HEK293 (cell line): ENCODE data around the gene GEN1.
A peak's percentile ranks its signal among the peaks of the same experiment; 100 is the strongest.

ENCODE experiments used
- GLIS2 ChIP-seq: fragments of 450-650 bp; formaldehyde crosslinking; IDR thresholded peaks from 2 replicates; pipeline ENCODE4 v1.5.1; 2016; ENCODE audit warnings: missing biosample characterization, missing genetic modification characterization
- KLF17 ChIP-seq: fragments of 450-650 bp; formaldehyde crosslinking; IDR thresholded peaks from 2 replicates; pipeline ENCODE4 v1.5.1; 2016; ENCODE audit warnings: missing biosample characterization, missing genetic modification characterization
- KLF7 ChIP-seq: fragments of 450-650 bp; formaldehyde crosslinking; IDR thresholded peaks from 2 replicates; pipeline ENCODE4 v1.5.1; 2016; ENCODE audit warnings: missing biosample characterization, missing genetic modification characterization, borderline replicate concordance
- KLF9 ChIP-seq: fragments of 450-650 bp; formaldehyde crosslinking; IDR thresholded peaks from 2 replicates; pipeline ENCODE4 v1.5.1; 2016; ENCODE audit warnings: missing biosample characterization, missing genetic modification characterization, low read depth
- OSR2 ChIP-seq: fragments of 450-650 bp; formaldehyde crosslinking; IDR thresholded peaks from 2 replicates; pipeline ENCODE4 v1.5.1; 2016; ENCODE audit warnings: missing biosample characterization, missing genetic modification characterization
- PATZ1 ChIP-seq: fragments of 450-650 bp; formaldehyde crosslinking; IDR thresholded peaks from 2 replicates; pipeline ENCODE4 v1.5.1; 2016; ENCODE audit warnings: missing biosample characterization, missing genetic modification characterization
- SP3 ChIP-seq: fragments of 450-650 bp; formaldehyde crosslinking; IDR thresholded peaks from 2 replicates; pipeline ENCODE4 v1.5.1; 2016; ENCODE audit warnings: missing biosample characterization, missing genetic modification characterization
- ZBTB48 ChIP-seq: fragments of 450-650 bp; formaldehyde crosslinking; IDR thresholded peaks from 2 replicates; pipeline ENCODE4 v1.5.1; 2016; ENCODE audit warnings: missing biosample characterization, missing genetic modification characterization
- ZFP41 ChIP-seq: fragments of 450-650 bp; formaldehyde crosslinking; IDR thresholded peaks from 2 replicates; pipeline ENCODE4 v1.5.1; 2016; ENCODE audit warnings: missing biosample characterization, missing genetic modification characterization, borderline replicate concordance
- ZIC2 ChIP-seq: fragments of 450-650 bp; formaldehyde crosslinking; IDR thresholded peaks from 2 replicates; pipeline ENCODE4 v1.5.1; 2016; ENCODE audit warnings: missing biosample characterization, missing genetic modification characterization
- ZNF10 ChIP-seq: fragments of 450-650 bp; formaldehyde crosslinking; IDR thresholded peaks from 2 replicates; pipeline ENCODE4 v1.5.1; 2017; ENCODE audit warnings: missing biosample characterization, missing genetic modification characterization
- ZNF132 ChIP-seq: fragments of 450-650 bp; formaldehyde crosslinking; IDR thresholded peaks from 2 replicates; pipeline ENCODE4 v1.5.1; 2017; ENCODE audit warnings: missing biosample characterization, missing genetic modification characterization, borderline replicate concordance
- ZNF2 ChIP-seq: fragments of 450-650 bp; formaldehyde crosslinking; IDR thresholded peaks from 2 replicates; pipeline ENCODE4 v1.5.1; 2016; ENCODE audit warnings: missing biosample characterization, missing genetic modification characterization
- ZNF266 ChIP-seq: fragments of 450-650 bp; formaldehyde crosslinking; IDR thresholded peaks from 2 replicates; pipeline ENCODE4 v1.5.1; 2016; ENCODE audit warnings: missing biosample characterization, missing genetic modification characterization, low read depth
- ZNF274 ChIP-seq, 2 experiments: fragments of 200-500 bp in 1 of 2; fragments of 450-650 bp in 1 of 2; sonication (Bioruptor generic) in 1 of 2; formaldehyde crosslinking in 1 of 2; IDR thresholded peaks; 2 replicates each; pipeline versions ENCODE4 v1.5.1 to v1.6.1; 2014 to 2016; ENCODE audit warnings: borderline replicate concordance in 1 of 2, inconsistent platforms in 1 of 2, low read length in 1 of 2, missing biosample characterization in 1 of 2, missing genetic modification characterization in 1 of 2
- ZNF701 ChIP-seq: fragments of 450-650 bp; formaldehyde crosslinking; IDR thresholded peaks from 2 replicates; pipeline ENCODE4 v1.5.1; 2016; ENCODE audit warnings: missing biosample characterization, missing genetic modification characterization
- ZNF76 ChIP-seq: fragments of 450-650 bp; formaldehyde crosslinking; IDR thresholded peaks from 2 replicates; pipeline ENCODE4; 2016; ENCODE audit warnings: low read depth, missing biosample characterization, missing genetic modification characterization, borderline replicate concordance
- ZNF830 ChIP-seq: fragments of 450-650 bp; IDR thresholded peaks from 2 replicates; pipeline ENCODE4 v1.5.0; 2018; ENCODE audit warnings: missing biosample characterization, missing genetic modification characterization, low read depth, mild to moderate bottlenecking, moderate library complexity
- ZNF837 ChIP-seq: fragments of 450-650 bp; formaldehyde crosslinking; IDR thresholded peaks from 2 replicates; pipeline ENCODE4 v1.5.1; 2016; ENCODE audit warnings: missing biosample characterization, missing genetic modification characterization
- ZSCAN23 ChIP-seq: fragments of 450-650 bp; formaldehyde crosslinking; IDR thresholded peaks from 2 replicates; pipeline ENCODE4 v1.5.1; 2016; ENCODE audit warnings: missing biosample characterization, missing genetic modification characterization
- ZXDB ChIP-seq: fragments of 450-650 bp; formaldehyde crosslinking; IDR thresholded peaks from 2 replicates; pipeline ENCODE4 v1.5.1; 2016; ENCODE audit warnings: missing biosample characterization, missing genetic modification characterization
- TF ChIP-seq, protein P1 (sequence below): fragments of 450-650 bp; formaldehyde crosslinking; IDR thresholded peaks from 2 replicates; pipeline ENCODE4; 2016; ENCODE audit warnings: missing biosample characterization, missing genetic modification characterization
- TF ChIP-seq, protein P2 (sequence below): fragments of 450-650 bp; formaldehyde crosslinking; IDR thresholded peaks from 2 replicates; pipeline ENCODE4 v1.5.1; 2016; ENCODE audit warnings: missing biosample characterization, missing genetic modification characterization
- TF ChIP-seq, protein P3 (sequence below): fragments of 450-650 bp; IDR thresholded peaks from 2 replicates; pipeline ENCODE4 v1.5.1; 2018; ENCODE audit warnings: missing biosample characterization, missing genetic modification characterization
- TF ChIP-seq, protein P4 (sequence below): fragments of 450-650 bp; formaldehyde crosslinking; IDR thresholded peaks from 2 replicates; pipeline ENCODE4 v1.5.1; 2016; ENCODE audit warnings: missing biosample characterization, missing genetic modification characterization, borderline replicate concordance

Gene GEN1

GRCh38 chr2:17753803-17754663 lies at the start of gene GEN1, which contains the start of gene SMC6 (continued):
- TF ChIP-seq KLF9 (tag by site-specific recombination) (0 out of 2 replicates have a peak, but pooled peaks have one; percentile 52), KLF7 (tag by site-specific recombination) (no peak), ZNF266 (tag by site-specific recombination) (no peak), ZNF76 (tag by site-specific recombination) (peak; percentile 21; the same call in 1 of the 2 replicates), ZBTB48 (peak; percentile 32; the same call in 1 of the 2 replicates), ZFP41 (tag by site-specific recombination) (no peak), ZSCAN23 (tag by site-specific recombination) (no peak), OSR2 (no peak), KLF17 (tag by site-specific recombination) (no peak), ZNF2 (tag by site-specific recombination) (no peak), ZIC2 (peak; percentile 29; the same call in 1 of the 2 replicates), ZXDB (peak; percentile 33; the same call in 1 of the 2 replicates), ZNF274 (IDR thresholded peaks at IDR 0.05; ENCODE audit: low read length) (no peak), ZNF274 (tag by site-specific recombination; IDR thresholded peaks at IDR 0.05; ENCODE audit: borderline replicate concordance) (no peak), ZNF701 (tag by site-specific recombination) (no peak), PATZ1 (tag by site-specific recombination) (peak; percentile 84), ZNF837 (tag by site-specific recombination) (no peak), ZNF132 (tag by site-specific recombination) (no peak), SP3 (peak; percentile 61), ZNF10 (tag by site-specific recombination) (no peak), ZNF830 (tag by site-specific recombination) (no peak), GLIS2 (tag by site-specific recombination) (0 out of 2 replicates have a peak, but pooled peaks have one; percentile 5)
- TF ChIP-seq, protein P1, sequence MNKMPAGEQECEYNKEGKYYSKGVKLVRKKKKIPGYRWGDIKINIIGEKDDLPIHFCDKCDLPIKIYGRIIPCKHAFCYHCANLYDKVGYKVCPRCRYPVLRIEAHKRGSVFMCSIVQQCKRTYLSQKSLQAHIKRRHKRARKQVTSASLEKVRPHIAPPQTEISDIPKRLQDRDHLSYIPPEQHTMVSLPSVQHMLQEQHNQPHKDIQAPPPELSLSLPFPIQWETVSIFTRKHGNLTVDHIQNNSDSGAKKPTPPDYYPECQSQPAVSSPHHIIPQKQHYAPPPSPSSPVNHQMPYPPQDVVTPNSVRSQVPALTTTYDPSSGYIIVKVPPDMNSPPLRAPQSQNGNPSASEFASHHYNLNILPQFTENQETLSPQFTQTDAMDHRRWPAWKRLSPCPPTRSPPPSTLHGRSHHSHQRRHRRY (tag by site-specific recombination), result no peak
- TF ChIP-seq, protein P2, sequence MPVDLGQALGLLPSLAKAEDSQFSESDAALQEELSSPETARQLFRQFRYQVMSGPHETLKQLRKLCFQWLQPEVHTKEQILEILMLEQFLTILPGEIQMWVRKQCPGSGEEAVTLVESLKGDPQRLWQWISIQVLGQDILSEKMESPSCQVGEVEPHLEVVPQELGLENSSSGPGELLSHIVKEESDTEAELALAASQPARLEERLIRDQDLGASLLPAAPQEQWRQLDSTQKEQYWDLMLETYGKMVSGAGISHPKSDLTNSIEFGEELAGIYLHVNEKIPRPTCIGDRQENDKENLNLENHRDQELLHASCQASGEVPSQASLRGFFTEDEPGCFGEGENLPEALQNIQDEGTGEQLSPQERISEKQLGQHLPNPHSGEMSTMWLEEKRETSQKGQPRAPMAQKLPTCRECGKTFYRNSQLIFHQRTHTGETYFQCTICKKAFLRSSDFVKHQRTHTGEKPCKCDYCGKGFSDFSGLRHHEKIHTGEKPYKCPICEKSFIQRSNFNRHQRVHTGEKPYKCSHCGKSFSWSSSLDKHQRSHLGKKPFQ (tag by site-specific recombination), result no peak
- TF ChIP-seq, protein P3, sequence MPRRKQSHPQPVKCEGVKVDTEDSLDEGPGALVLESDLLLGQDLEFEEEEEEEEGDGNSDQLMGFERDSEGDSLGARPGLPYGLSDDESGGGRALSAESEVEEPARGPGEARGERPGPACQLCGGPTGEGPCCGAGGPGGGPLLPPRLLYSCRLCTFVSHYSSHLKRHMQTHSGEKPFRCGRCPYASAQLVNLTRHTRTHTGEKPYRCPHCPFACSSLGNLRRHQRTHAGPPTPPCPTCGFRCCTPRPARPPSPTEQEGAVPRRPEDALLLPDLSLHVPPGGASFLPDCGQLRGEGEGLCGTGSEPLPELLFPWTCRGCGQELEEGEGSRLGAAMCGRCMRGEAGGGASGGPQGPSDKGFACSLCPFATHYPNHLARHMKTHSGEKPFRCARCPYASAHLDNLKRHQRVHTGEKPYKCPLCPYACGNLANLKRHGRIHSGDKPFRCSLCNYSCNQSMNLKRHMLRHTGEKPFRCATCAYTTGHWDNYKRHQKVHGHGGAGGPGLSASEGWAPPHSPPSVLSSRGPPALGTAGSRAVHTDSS (tag by site-specific recombination), result no peak
- TF ChIP-seq, protein P4, sequence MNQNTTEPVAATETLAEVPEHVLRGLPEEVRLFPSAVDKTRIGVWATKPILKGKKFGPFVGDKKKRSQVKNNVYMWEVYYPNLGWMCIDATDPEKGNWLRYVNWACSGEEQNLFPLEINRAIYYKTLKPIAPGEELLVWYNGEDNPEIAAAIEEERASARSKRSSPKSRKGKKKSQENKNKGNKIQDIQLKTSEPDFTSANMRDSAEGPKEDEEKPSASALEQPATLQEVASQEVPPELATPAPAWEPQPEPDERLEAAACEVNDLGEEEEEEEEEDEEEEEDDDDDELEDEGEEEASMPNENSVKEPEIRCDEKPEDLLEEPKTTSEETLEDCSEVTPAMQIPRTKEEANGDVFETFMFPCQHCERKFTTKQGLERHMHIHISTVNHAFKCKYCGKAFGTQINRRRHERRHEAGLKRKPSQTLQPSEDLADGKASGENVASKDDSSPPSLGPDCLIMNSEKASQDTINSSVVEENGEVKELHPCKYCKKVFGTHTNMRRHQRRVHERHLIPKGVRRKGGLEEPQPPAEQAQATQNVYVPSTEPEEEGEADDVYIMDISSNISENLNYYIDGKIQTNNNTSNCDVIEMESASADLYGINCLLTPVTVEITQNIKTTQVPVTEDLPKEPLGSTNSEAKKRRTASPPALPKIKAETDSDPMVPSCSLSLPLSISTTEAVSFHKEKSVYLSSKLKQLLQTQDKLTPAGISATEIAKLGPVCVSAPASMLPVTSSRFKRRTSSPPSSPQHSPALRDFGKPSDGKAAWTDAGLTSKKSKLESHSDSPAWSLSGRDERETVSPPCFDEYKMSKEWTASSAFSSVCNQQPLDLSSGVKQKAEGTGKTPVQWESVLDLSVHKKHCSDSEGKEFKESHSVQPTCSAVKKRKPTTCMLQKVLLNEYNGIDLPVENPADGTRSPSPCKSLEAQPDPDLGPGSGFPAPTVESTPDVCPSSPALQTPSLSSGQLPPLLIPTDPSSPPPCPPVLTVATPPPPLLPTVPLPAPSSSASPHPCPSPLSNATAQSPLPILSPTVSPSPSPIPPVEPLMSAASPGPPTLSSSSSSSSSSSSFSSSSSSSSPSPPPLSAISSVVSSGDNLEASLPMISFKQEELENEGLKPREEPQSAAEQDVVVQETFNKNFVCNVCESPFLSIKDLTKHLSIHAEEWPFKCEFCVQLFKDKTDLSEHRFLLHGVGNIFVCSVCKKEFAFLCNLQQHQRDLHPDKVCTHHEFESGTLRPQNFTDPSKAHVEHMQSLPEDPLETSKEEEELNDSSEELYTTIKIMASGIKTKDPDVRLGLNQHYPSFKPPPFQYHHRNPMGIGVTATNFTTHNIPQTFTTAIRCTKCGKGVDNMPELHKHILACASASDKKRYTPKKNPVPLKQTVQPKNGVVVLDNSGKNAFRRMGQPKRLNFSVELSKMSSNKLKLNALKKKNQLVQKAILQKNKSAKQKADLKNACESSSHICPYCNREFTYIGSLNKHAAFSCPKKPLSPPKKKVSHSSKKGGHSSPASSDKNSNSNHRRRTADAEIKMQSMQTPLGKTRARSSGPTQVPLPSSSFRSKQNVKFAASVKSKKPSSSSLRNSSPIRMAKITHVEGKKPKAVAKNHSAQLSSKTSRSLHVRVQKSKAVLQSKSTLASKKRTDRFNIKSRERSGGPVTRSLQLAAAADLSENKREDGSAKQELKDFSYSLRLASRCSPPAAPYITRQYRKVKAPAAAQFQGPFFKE, result no peak
